SK-N-MC (cell line): ENCODE results near the gene TARP.
"Not testable (repeated sequence)": the region's sequence is repeated elsewhere in the genome, so short reads cannot be mapped to it uniquely, and the experiment has no call there.

ENCODE experiments used
- EZH2 ChIP-seq: fragments of 200-600 bp; sonication (generic); IDR thresholded peaks from one replicate; pipeline ENCODE4 v1.6.1; 2017; ENCODE audit warnings: antibody characterized with exemption
- POLR2AphosphoS5 ChIP-seq: IDR thresholded peaks from 2 replicates; pipeline ENCODE4 v1.6.1; 2012; ENCODE audit warnings: mild to moderate bottlenecking, low read depth, low read length, borderline replicate concordance

DNA sequence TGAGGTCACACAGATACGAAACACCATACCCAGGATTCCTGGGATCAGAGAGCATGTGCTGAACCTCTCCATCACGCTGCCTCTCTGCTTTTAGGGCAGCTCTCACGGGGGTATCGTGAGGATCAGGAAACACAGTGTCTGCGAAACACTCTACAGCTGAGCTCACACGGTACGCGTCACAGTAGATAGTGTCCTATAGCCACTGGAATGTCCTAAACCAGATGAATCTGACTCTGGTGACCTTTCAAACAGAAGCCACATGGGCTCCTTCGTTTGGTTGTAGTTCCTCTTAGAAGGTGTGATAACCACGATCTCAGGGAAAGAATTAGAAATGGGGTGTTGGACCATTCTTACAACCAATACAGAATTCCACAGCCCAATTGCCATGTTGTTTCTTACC lies 34.3 kb downstream of the TARP start:
- not testable (repeated sequence) for TF ChIP-seq EZH2, POLR2AphosphoS5
